Brain microvascular endothelial cell (primary cell): ENCODE results near the gene TUBGCP6.

ENCODE experiments used
- DNase-seq: peaks from one replicate; pipeline ENCODE4 v3.0.0-alpha.2; 2020
- H3K27ac ChIP-seq: fragments of 250-450 bp; sonication (Bioruptor Pico); 2 replicates; pipeline ENCODE4 v1.5.1; 2020; ENCODE audit warnings: mild to moderate bottlenecking, moderate library complexity
- H3K27me3 ChIP-seq: fragments of 250-450 bp; sonication (Bioruptor Pico); replicated peaks from 2 replicates; pipeline ENCODE4 v1.5.1; 2020; ENCODE audit warnings: mild to moderate bottlenecking
- H3K36me3 ChIP-seq: fragments of 250-450 bp; sonication (Bioruptor Pico); replicated peaks from 2 replicates; pipeline ENCODE4 v1.5.1; 2020; ENCODE audit warnings: mild to moderate bottlenecking
- H3K4me3 ChIP-seq: 2 replicates; pipeline ENCODE4 v1.5.1; 2011; ENCODE audit warnings: low read depth, mild to moderate bottlenecking, control low read depth, low read length, moderate library complexity
- CTCF ChIP-seq: IDR thresholded peaks from 2 replicates; pipeline ENCODE4 v1.5.1; 2011; ENCODE audit warnings: low read depth, mild to moderate bottlenecking, moderate library complexity, low read length, control low read depth, inconsistent platforms; ENCODE audit errors: missing control alignments
- in situ Hi-C: cut with HindIII; loops from 2 replicates; pipeline ENCODE4 v1.10.0; 2017; ENCODE audit warnings: low sequenced_read_pairs, low pct_ligation_motif_present

Gene TUBGCP6

GRCh38 chr22:50183141-50183971 is 61.5 kb downstream of the TUBGCP6 start:
- Histone ChIP-seq H3K27ac (no peak overlapping the region), H3K4me3 (no peak overlapping the region), H3K36me3 (no peaks in the 10 kb centered on the region), H3K27me3 (no peaks in the 10 kb centered on the region)
- no peak for DNase-seq
- in situ Hi-C loops: no loop called here
- no peak for TF ChIP-seq CTCF

DNA sequence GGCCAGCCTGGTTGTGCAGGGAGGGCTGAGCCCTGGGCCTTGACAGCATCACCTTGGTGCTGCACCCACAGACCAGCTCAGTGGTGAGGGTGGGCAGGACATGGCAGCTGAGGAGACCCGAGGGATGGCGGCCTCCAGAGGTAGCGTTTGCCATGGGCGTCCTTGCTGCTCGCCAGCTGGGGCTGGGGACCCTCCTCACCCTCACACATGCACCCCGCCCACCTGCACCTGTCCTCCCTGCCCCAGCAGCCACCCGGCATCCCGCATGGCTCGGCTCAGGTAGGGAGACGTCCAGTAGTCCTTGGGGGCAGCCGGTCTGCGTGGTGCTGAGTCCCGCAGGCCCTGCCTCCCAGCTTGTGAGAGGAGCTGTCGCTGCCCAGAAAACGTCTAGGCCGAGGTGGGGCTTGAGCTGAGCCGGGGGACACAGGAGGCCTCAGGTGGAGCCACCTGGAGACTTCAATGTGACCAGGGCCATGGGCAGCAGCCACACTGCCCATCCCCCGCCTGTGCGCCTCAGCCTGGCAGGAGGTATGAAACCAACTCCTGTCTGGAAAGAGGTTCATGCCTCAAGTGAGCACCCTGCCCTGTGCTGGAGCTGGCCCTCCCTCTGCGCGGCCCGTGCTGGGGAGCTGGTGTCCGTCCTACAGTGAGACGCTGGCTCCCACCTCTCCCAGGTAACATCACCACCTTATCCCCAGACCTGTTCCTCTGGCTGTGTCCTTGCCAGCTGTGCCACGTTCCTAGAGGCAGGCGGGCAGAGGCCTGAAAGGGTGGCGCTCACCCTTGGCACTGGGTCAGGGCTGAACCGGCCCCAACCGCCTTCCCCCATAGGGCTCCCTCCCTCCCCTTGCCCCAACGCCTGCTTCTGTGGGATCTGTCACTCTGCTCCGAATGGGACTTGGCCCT is 62.4 kb downstream of the TUBGCP6 start:
- in situ Hi-C loops: no loop called here
- H3K27me3 ChIP-seq: no peaks in the 10 kb centered on the region
- no peak for DNase-seq
- no peak overlapping the region for H3K4me3 ChIP-seq
- no peaks in the 10 kb centered on the region for H3K36me3 ChIP-seq
- no peak for TF ChIP-seq CTCF
- H3K27ac ChIP-seq: no peak overlapping the region

DNA sequence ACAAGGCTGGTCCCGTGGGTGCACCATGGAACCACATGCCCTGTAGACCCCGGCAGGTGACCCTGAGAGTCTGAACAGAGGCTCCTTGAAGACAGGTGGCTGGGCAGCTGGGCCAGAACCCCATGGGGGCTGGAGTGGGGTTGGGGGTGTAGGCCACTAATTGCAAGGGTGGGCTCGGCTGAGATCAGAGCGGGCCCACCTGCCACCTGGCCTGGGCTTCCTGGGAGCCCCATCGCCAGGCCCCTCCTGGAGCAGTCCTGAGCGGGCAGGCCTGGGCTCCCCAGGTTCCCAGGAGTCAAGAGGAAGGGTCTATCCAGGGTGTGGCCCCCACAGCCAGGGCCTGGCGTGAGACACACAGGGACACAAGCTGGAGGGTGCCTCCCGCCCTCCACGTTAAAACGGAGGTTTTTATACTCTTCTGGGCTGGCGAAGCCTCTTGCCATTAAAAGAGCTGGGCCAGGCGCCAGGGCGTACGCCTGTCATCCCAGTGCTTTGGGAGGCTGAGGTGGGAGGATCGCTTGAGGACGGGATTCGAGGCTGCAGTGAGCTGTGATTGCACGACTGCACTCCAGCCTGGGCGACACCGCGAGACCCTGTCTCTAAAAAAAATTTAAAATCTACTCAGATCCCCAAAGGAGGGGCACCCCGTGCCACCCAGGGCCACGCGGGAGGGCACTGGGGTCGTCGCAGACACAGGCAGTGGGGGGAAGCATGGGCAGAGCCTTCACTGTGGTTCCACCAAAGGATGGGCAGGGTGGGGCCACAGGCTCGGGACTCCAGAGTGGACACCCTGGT is 63.9 kb downstream of the TUBGCP6 start:
- no peak for DNase-seq
- in situ Hi-C loops: no loop called here
- TF ChIP-seq CTCF: no peak

GRCh38 chr22:50179937-50180726 is 64.7 kb downstream of the TUBGCP6 start:
- in situ Hi-C loops: no loop called here
- no peak for DNase-seq
- H3K36me3 ChIP-seq: no peaks in the 10 kb centered on the region
- no peak overlapping the region for H3K27ac ChIP-seq
- H3K4me3 ChIP-seq: no peak overlapping the region
- H3K27me3 ChIP-seq: no peaks in the 10 kb centered on the region
- TF ChIP-seq CTCF: no peak

More for the DNA sequence above, 63.9 kb downstream of the TUBGCP6 start:
- H3K27ac ChIP-seq: no peak overlapping the region
- H3K4me3 ChIP-seq: no peak overlapping the region
- no peaks in the 10 kb centered on the region for H3K36me3 ChIP-seq
- no peaks in the 10 kb centered on the region for H3K27me3 ChIP-seq
